ENCODE measurements around the gene BANP.
"Not testable (repeated sequence)": the region's sequence is repeated elsewhere in the genome, so short reads cannot be mapped to it uniquely, and the experiment has no call there.

- TF ChIP-seq POLR2A (IDR thresholded peaks at IDR 0.05), result not testable (repeated sequence)
- TF ChIP-seq, protein P1, sequence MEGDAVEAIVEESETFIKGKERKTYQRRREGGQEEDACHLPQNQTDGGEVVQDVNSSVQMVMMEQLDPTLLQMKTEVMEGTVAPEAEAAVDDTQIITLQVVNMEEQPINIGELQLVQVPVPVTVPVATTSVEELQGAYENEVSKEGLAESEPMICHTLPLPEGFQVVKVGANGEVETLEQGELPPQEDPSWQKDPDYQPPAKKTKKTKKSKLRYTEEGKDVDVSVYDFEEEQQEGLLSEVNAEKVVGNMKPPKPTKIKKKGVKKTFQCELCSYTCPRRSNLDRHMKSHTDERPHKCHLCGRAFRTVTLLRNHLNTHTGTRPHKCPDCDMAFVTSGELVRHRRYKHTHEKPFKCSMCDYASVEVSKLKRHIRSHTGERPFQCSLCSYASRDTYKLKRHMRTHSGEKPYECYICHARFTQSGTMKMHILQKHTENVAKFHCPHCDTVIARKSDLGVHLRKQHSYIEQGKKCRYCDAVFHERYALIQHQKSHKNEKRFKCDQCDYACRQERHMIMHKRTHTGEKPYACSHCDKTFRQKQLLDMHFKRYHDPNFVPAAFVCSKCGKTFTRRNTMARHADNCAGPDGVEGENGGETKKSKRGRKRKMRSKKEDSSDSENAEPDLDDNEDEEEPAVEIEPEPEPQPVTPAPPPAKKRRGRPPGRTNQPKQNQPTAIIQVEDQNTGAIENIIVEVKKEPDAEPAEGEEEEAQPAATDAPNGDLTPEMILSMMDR (IDR thresholded peaks at IDR 0.05), result not testable (repeated sequence)
Observed at GRCh38 chr16:88111976-88112375, 160.7 kb downstream of the BANP start.

Data from heart left ventricle (tissue), 13 donors.